Mesothelial cell of epicardium (in vitro differentiated cells): Measurements from ENCODE around the gene FAM199X. TPM values are rescaled to one million over a fixed set of nuclear protein-coding genes. Genes with fewer than 3 reads are reported as not detected.

Experiments
- DNase-seq, 2 experiments: peaks; one replicate each; pipeline ENCODE4 v3.0.0; 2021; ENCODE audit warnings: low spot score in 2 of 2; ENCODE audit not compliant: unreplicated experiment in 2 of 2
- H3K27ac Mint-ChIP-seq: 2 replicates; pipeline ENCODE4 v1.8.0; 2021; ENCODE audit warnings: mixed read lengths
- H3K27me3 Mint-ChIP-seq: 2 replicates; pipeline ENCODE4 v1.8.0; 2021; ENCODE audit warnings: low read depth, mixed read lengths
- H3K36me3 Mint-ChIP-seq: 2 replicates; pipeline ENCODE4 v1.8.0; 2021; ENCODE audit warnings: mixed read lengths
- H3K4me1 Mint-ChIP-seq: 2 replicates; pipeline ENCODE4 v1.8.0; 2021; ENCODE audit warnings: mixed read lengths
- H3K4me3 Mint-ChIP-seq: 2 replicates; pipeline ENCODE4 v1.8.0; 2021; ENCODE audit warnings: mild to moderate bottlenecking, moderate library complexity, mixed read lengths
- H3K9me3 Mint-ChIP-seq: 2 replicates; pipeline ENCODE4 v1.8.0; 2021; ENCODE audit warnings: mixed read lengths
- CTCF ChIP-seq: fragments of 200-600 bp; sonication (generic); IDR thresholded peaks from one replicate; pipeline ENCODE4 v1.5.0; 2021; ENCODE audit warnings: antibody characterized with exemption; ENCODE audit not compliant: unreplicated experiment
- total RNA-seq: library from RNA; stranded (reverse); gene quantifications from 3 replicates; pipeline ENCODE4 v1.2.1, GENCODE V29; 2021

Gene FAM199X
- total RNA-seq, 1 donor from 2014 or later = 17.9 TPM

DNA sequence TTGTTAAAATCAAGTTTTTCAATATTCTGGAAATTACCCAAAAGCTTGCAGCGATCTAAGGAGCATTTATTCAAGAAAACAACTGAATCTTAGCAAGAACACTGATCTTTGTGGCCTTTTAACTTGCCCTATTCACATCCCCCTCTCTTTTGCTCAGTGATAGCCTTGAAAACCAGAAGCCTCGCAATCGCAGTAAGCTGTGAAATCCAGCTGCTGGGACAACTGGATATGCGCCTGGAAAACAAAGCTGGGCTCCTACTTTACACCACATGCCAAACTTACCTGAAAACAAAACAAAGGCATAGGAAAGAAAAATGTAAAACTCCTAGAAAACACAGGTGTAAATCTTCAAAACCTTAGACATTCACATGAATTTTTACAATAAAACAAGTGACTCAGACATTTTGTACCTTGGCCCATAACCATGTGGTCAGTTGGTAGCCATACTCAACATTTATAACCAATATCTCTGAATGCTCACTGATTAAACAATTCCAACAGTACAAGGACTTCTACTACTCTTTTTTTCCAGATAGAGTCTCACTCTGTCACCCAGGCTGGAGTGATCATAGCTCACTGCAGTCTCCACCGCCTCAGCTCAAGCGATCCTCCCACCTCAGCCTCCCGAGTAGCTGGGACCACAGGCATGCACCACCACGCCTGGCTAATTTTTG is 25.0 kb upstream of the FAM199X start:
- TF ChIP-seq CTCF = no peak
- Mint-ChIP-seq H3K4me1 (no peaks in the 10 kb centered on the region), H3K4me3 (no peak overlapping the region), H3K36me3 (peaks cover 3% of the 10 kb centered on the region), H3K27me3 (no peaks in the 10 kb centered on the region), H3K27ac (no peak overlapping the region), H3K9me3 (peaks cover 17% of the 10 kb centered on the region)
- no peak for DNase-seq

DNA sequence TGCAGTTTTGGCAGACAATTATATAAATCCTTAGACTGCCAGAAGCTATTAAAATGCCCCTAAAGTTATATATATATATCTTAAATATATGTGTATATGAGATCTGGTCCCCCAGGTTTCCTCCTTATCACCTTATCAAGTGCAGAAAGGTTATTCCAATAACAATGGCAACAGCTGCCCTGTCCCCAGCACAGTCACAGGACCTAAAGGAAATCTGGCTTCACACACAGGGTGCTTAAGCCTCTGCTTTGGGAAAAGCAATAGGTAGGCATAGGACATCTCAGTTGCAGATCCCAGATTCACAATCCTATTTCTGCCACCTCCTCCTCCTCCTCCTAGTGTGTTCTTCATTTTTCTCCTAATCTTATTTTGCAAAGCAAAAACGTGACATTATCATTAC is 15.2 kb upstream of the FAM199X start:
- no peak for TF ChIP-seq CTCF
- Mint-ChIP-seq H3K27me3 (no peaks in the 10 kb centered on the region), H3K27ac (no peak overlapping the region), H3K4me1 (no peaks in the 10 kb centered on the region), H3K9me3 (peaks cover 5% of the 10 kb centered on the region), H3K36me3 (no peaks in the 10 kb centered on the region), H3K4me3 (no peak overlapping the region)
- no peak for DNase-seq

GRCh38 chrX:104156630-104157529 is 9.4 kb upstream of the FAM199X start, which contains the start of gene SLC25A53:
SLC25A53 (minus strand) TSS chrX:104157009; CDS start chrX:104105257, 51,752 bp downstream.
- no peaks in the 10 kb centered on the region for H3K27me3 Mint-ChIP-seq
- peak within 1 kb of the TSS; percentile 91 for H3K4me3 Mint-ChIP-seq
- peak; percentile 28 to 60 for DNase-seq
- H3K36me3 Mint-ChIP-seq = no peaks in the 10 kb centered on the region
- H3K27ac Mint-ChIP-seq = peak within 1 kb of the TSS; percentile 96
- no peaks in the 10 kb centered on the region for H3K4me1 Mint-ChIP-seq
- TF ChIP-seq CTCF = no peak
- peaks cover 6% of the 10 kb centered on the region for H3K9me3 Mint-ChIP-seq

DNA sequence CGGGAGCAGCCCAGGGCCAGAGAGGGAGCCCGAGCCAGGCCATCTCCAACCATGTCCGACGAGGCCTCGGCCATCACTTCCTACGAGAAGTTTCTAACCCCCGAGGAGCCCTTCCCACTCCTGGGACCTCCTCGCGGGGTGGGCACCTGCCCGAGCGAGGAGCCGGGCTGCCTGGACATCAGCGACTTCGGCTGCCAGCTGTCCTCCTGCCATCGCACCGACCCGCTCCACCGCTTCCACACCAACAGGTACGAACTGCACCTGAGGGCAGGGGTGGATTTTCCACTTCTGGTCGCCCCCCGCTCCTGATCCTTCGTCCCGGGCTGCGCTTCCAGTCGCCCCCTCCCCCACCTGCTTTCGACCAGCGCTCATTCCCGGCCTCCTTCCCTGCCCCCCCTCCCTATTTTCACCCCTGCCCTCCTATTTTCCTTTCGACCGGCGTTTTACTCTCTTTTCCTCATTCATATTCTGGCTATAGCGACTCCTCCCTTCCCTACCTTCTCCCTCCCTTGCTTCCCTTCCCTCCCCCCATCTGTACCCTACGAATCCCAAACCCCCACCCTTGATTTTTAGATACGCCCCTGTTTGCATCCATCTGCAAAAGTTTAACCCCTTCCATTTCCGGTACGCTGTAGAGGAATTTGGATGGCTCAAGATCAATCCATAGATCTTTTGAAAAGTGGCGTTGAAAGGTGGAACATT is 633 bp downstream of the FAM199X start:
- TF ChIP-seq CTCF = no peak
- H3K36me3 Mint-ChIP-seq = no peaks in the 10 kb centered on the region
- H3K4me1 Mint-ChIP-seq = peaks cover 13% of the 10 kb centered on the region
- no peak overlapping the region for H3K27ac Mint-ChIP-seq
- H3K4me3 Mint-ChIP-seq = peak overlapping the region; percentile 71
- H3K27me3 Mint-ChIP-seq = no peaks in the 10 kb centered on the region
- DNase-seq = peak in 1 of 2 experiments; percentile 42
- H3K9me3 Mint-ChIP-seq = peaks cover 15% of the 10 kb centered on the region

DNA sequence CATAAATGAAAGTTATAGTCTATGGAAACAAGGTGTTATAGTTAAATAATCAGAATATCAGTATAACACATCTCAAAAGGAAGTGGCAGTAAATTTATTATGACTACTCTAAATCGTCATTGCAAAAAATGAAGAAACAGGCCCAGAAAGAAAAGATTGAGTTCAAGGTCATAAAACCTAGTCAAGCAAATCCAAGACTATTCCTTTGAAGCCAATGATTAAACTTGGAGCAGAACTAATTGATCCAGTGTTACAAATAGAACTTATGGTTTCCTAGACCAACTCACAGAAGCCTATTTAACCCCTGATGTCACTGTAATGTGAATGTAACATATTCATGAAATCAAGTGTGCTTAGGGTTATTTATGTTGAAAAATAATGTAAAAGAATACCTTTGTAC is 1.9 kb downstream of the FAM199X start:
- no peaks in the 10 kb centered on the region for H3K36me3 Mint-ChIP-seq
- H3K27ac Mint-ChIP-seq = no peak overlapping the region
- peaks cover 13% of the 10 kb centered on the region for H3K9me3 Mint-ChIP-seq

More for the DNA sequence above, 1.9 kb downstream of the FAM199X start:
- no peak for DNase-seq
- Mint-ChIP-seq H3K4me3 (peak overlapping the region; percentile 71), H3K4me1 (peaks cover 13% of the 10 kb centered on the region), H3K27me3 (no peaks in the 10 kb centered on the region)
- no peak for TF ChIP-seq CTCF
